H1 (cell line): Measurements from ENCODE around the gene LIPC. TPM values are rescaled to one million over a fixed set of nuclear protein-coding genes. Genes with fewer than 3 reads are reported as not detected.

Experiments used
- EGR1 ChIP-seq: IDR thresholded peaks from 2 replicates; pipeline ENCODE4 v1.6.1; 2011; ENCODE audit warnings: low read depth, low read length, borderline replicate concordance
- GABPA ChIP-seq: IDR thresholded peaks from 2 replicates; pipeline ENCODE4 v1.6.1; 2011; ENCODE audit warnings: mild to moderate bottlenecking, low read length, moderate library complexity, borderline replicate concordance; ENCODE audit not compliant: insufficient read depth
- RNF2 ChIP-seq: fragments of 200-900, 300-1000 bp; sonication (generic); IDR thresholded peaks from 2 replicates; pipeline ENCODE4 v1.7.1; 2016; ENCODE audit warnings: borderline replicate concordance, low read depth, mild to moderate bottlenecking, antibody characterized with exemption, low read length; ENCODE audit not compliant: poor library complexity, severe bottlenecking; ENCODE audit errors: missing control alignments
- TAF1 ChIP-seq: IDR thresholded peaks from 2 replicates; pipeline ENCODE4 v1.6.1; 2011; ENCODE audit warnings: mild to moderate bottlenecking, low read depth, low read length
- polyA plus RNA-seq, 7 experiments: library from polyadenylated mRNA; depleted of rRNA in 3 of 7; stranded (reverse) in 5 of 7; unstranded in 2 of 7; fragments of >200 nt in 5 of 7; fragments of 200-250 nt in 2 of 7; gene quantifications; 1 replicate in 5 of 7; 2 replicates in 1 of 7; 4 replicates in 1 of 7; pipeline versions ENCODE4 v1.2.1 to v1.2.3, GENCODE V29; 2011 to 2013; ENCODE audit warnings: missing spikeins in 2 of 7, mixed read lengths in 2 of 7
- total RNA-seq: library from RNA; stranded (reverse); fragmentation: NEBNext Ultra II Directional; extraction: Animal tissue kit (Norgen Biotek cat#: 25700); gene quantifications from 2 replicates; pipeline ENCODE4 v1.2.1, GENCODE V29; 2021
- TF ChIP-seq, protein P1 (sequence below): fragments of 300-600 bp; sonication (generic); IDR thresholded peaks from 2 replicates; pipeline ENCODE4 v1.7.1; 2012; ENCODE audit warnings: low read length, moderate library complexity, mild to moderate bottlenecking, inconsistent platforms; ENCODE audit not compliant: insufficient replicate concordance
- TF ChIP-seq, protein P2 (sequence below): IDR thresholded peaks from 2 replicates; pipeline ENCODE4 v1.6.1; 2011; ENCODE audit warnings: low read depth, mild to moderate bottlenecking, low read length; ENCODE audit not compliant: insufficient read depth

LIPC gene
- total and polyA plus RNA-seq, 2 of the 8 experiments (the other 6 are each of a cell fraction or from before 2014, with no cell fraction given) = not detected

DNA sequence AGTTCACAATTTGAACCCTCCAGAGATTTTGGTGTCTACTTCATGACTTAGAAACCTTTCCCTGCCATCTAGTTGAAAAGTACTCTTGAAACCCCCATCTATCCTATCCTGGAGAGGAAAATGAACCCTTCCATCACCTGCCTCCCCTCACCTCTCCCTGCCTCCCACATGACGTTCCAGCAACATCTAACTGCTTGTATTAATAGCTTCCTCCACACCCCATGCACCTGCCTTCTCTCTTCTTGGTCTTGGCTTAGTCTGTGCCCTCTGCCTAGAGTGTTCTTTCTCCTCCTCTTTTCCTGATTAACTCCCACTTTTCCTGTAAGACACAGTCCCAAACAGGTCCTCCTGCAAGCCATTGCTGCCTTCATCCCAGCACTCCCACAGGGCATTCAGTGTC is 107.8 kb downstream of the LIPC start (continued):
- TF ChIP-seq, protein P1, sequence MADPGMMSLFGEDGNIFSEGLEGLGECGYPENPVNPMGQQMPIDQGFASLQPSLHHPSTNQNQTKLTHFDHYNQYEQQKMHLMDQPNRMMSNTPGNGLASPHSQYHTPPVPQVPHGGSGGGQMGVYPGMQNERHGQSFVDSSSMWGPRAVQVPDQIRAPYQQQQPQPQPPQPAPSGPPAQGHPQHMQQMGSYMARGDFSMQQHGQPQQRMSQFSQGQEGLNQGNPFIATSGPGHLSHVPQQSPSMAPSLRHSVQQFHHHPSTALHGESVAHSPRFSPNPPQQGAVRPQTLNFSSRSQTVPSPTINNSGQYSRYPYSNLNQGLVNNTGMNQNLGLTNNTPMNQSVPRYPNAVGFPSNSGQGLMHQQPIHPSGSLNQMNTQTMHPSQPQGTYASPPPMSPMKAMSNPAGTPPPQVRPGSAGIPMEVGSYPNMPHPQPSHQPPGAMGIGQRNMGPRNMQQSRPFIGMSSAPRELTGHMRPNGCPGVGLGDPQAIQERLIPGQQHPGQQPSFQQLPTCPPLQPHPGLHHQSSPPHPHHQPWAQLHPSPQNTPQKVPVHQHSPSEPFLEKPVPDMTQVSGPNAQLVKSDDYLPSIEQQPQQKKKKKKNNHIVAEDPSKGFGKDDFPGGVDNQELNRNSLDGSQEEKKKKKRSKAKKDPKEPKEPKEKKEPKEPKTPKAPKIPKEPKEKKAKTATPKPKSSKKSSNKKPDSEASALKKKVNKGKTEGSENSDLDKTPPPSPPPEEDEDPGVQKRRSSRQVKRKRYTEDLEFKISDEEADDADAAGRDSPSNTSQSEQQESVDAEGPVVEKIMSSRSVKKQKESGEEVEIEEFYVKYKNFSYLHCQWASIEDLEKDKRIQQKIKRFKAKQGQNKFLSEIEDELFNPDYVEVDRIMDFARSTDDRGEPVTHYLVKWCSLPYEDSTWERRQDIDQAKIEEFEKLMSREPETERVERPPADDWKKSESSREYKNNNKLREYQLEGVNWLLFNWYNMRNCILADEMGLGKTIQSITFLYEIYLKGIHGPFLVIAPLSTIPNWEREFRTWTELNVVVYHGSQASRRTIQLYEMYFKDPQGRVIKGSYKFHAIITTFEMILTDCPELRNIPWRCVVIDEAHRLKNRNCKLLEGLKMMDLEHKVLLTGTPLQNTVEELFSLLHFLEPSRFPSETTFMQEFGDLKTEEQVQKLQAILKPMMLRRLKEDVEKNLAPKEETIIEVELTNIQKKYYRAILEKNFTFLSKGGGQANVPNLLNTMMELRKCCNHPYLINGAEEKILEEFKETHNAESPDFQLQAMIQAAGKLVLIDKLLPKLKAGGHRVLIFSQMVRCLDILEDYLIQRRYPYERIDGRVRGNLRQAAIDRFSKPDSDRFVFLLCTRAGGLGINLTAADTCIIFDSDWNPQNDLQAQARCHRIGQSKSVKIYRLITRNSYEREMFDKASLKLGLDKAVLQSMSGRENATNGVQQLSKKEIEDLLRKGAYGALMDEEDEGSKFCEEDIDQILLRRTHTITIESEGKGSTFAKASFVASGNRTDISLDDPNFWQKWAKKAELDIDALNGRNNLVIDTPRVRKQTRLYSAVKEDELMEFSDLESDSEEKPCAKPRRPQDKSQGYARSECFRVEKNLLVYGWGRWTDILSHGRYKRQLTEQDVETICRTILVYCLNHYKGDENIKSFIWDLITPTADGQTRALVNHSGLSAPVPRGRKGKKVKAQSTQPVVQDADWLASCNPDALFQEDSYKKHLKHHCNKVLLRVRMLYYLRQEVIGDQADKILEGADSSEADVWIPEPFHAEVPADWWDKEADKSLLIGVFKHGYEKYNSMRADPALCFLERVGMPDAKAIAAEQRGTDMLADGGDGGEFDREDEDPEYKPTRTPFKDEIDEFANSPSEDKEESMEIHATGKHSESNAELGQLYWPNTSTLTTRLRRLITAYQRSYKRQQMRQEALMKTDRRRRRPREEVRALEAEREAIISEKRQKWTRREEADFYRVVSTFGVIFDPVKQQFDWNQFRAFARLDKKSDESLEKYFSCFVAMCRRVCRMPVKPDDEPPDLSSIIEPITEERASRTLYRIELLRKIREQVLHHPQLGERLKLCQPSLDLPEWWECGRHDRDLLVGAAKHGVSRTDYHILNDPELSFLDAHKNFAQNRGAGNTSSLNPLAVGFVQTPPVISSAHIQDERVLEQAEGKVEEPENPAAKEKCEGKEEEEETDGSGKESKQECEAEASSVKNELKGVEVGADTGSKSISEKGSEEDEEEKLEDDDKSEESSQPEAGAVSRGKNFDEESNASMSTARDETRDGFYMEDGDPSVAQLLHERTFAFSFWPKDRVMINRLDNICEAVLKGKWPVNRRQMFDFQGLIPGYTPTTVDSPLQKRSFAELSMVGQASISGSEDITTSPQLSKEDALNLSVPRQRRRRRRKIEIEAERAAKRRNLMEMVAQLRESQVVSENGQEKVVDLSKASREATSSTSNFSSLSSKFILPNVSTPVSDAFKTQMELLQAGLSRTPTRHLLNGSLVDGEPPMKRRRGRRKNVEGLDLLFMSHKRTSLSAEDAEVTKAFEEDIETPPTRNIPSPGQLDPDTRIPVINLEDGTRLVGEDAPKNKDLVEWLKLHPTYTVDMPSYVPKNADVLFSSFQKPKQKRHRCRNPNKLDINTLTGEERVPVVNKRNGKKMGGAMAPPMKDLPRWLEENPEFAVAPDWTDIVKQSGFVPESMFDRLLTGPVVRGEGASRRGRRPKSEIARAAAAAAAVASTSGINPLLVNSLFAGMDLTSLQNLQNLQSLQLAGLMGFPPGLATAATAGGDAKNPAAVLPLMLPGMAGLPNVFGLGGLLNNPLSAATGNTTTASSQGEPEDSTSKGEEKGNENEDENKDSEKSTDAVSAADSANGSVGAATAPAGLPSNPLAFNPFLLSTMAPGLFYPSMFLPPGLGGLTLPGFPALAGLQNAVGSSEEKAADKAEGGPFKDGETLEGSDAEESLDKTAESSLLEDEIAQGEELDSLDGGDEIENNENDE = no peak
- TF ChIP-seq, protein P2, sequence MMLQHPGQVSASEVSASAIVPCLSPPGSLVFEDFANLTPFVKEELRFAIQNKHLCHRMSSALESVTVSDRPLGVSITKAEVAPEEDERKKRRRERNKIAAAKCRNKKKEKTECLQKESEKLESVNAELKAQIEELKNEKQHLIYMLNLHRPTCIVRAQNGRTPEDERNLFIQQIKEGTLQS = no peak
- TF ChIP-seq EGR1 = no peak
- no peak for TF ChIP-seq GABPA
- TF ChIP-seq RNF2 = no peak
- TF ChIP-seq TAF1 = no peak
- TF ChIP-seq, all 59 proteins: peak for 0
